ENCODE data around the gene EFNB3.

DNA sequence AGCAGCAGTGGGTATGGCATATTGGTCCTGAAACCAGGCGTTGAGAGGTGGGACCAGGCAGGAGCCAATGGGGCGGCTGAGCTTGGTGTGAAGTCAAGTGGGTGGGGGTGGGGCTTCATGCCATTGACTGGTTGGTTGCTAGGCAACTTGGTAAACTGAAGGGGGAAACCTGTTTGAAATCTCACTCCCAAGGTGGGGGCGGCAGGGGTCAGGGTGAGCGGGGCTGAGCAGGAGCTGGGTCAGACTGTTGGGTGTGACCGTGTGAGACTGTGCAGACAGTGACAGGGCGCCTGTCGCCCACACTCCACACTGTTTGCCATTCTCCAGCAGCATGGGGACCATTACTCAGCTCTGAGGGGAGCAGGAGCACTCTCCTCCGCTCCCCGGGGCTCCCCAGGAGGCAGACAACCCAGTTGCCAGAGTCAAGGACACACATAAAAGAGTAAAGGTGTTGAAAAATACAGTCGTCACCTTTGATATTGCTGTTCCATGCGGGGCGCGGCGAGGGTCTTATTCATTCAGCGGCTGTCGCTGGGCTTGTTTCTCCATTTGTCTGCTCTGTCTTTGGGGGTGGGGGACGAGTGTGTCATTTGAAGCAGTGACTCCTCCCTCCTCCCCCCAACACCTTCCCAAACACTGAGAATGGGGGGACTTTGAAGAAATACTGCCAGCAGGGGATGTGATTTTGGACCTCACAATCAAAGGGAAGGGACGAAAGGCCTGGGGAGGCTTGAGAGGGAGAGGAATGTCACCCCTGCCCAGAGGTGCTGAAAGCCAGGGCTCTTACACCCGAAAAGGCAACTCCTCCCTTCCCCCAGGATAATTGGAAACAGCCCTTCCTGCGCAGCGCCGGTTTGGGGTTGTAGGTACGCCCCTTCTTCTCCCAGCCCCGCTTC, 1.2 kb upstream of the EFNB3 start:
- TF ChIP-seq, protein P1, sequence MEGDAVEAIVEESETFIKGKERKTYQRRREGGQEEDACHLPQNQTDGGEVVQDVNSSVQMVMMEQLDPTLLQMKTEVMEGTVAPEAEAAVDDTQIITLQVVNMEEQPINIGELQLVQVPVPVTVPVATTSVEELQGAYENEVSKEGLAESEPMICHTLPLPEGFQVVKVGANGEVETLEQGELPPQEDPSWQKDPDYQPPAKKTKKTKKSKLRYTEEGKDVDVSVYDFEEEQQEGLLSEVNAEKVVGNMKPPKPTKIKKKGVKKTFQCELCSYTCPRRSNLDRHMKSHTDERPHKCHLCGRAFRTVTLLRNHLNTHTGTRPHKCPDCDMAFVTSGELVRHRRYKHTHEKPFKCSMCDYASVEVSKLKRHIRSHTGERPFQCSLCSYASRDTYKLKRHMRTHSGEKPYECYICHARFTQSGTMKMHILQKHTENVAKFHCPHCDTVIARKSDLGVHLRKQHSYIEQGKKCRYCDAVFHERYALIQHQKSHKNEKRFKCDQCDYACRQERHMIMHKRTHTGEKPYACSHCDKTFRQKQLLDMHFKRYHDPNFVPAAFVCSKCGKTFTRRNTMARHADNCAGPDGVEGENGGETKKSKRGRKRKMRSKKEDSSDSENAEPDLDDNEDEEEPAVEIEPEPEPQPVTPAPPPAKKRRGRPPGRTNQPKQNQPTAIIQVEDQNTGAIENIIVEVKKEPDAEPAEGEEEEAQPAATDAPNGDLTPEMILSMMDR (IDR thresholded peaks at IDR 0.05; ENCODE audit: poor library complexity, severe bottlenecking) = no peak
- TF ChIP-seq, protein P2, sequence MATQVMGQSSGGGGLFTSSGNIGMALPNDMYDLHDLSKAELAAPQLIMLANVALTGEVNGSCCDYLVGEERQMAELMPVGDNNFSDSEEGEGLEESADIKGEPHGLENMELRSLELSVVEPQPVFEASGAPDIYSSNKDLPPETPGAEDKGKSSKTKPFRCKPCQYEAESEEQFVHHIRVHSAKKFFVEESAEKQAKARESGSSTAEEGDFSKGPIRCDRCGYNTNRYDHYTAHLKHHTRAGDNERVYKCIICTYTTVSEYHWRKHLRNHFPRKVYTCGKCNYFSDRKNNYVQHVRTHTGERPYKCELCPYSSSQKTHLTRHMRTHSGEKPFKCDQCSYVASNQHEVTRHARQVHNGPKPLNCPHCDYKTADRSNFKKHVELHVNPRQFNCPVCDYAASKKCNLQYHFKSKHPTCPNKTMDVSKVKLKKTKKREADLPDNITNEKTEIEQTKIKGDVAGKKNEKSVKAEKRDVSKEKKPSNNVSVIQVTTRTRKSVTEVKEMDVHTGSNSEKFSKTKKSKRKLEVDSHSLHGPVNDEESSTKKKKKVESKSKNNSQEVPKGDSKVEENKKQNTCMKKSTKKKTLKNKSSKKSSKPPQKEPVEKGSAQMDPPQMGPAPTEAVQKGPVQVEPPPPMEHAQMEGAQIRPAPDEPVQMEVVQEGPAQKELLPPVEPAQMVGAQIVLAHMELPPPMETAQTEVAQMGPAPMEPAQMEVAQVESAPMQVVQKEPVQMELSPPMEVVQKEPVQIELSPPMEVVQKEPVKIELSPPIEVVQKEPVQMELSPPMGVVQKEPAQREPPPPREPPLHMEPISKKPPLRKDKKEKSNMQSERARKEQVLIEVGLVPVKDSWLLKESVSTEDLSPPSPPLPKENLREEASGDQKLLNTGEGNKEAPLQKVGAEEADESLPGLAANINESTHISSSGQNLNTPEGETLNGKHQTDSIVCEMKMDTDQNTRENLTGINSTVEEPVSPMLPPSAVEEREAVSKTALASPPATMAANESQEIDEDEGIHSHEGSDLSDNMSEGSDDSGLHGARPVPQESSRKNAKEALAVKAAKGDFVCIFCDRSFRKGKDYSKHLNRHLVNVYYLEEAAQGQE (IDR thresholded peaks at IDR 0.05; ENCODE audit: borderline replicate concordance) = no peak
- TF ChIP-seq RAD21 (conservative IDR thresholded peaks at IDR 0.05) = no peak
